HepG2 (cell line): Measurements from ENCODE around the gene SYCP2. TPM values are rescaled to one million over a fixed set of nuclear protein-coding genes. Genes with fewer than 3 reads are reported as not detected.

Experiments
- ATF4 ChIP-seq, 2 experiments: fragments of 450-650 bp in 1 of 2; sonication (generic) in 1 of 2; formaldehyde crosslinking; IDR thresholded peaks; 2 replicates each; pipeline versions ENCODE4 v1.5.0 to v1.8.0; 2020 to 2022; ENCODE audit warnings: mild to moderate bottlenecking in 1 of 2, missing genetic modification reagents in 1 of 2
- CBX1 ChIP-seq: IDR thresholded peaks from one replicate; pipeline ENCODE4 v1.6.1; 2016; ENCODE audit warnings: antibody characterized with exemption, low read depth
- HHEX ChIP-seq: IDR thresholded peaks from 2 replicates; pipeline ENCODE4 v1.6.1; 2016; ENCODE audit warnings: control low read depth
- JDP2 ChIP-seq: sonication (generic); formaldehyde crosslinking; IDR thresholded peaks from 2 replicates; pipeline ENCODE4 v1.8.1; 2022; ENCODE audit warnings: missing genetic modification reagents, borderline replicate concordance
- MED1 ChIP-seq: sonication (generic); formaldehyde crosslinking; IDR thresholded peaks from 2 replicates; pipeline ENCODE4 v1.4.0; 2020; ENCODE audit warnings: missing genetic modification reagents
- NFKB2 ChIP-seq: sonication (generic); formaldehyde crosslinking; IDR thresholded peaks from 2 replicates; pipeline ENCODE4 v1.4.0; 2020; ENCODE audit warnings: missing genetic modification reagents, borderline replicate concordance
- REL ChIP-seq: sonication (generic); formaldehyde crosslinking; conservative IDR thresholded peaks from 2 replicates; pipeline ENCODE4 v1.8.0; 2022; ENCODE audit warnings: mild to moderate bottlenecking, missing genetic modification reagents, moderate library complexity
- USF2 ChIP-seq, 2 experiments: sonication (generic) in 1 of 2; formaldehyde crosslinking in 1 of 2; IDR thresholded peaks; 2 replicates each; pipeline versions ENCODE4 v1.5.1 to v1.6.1; 2011 to 2020; ENCODE audit warnings: borderline replicate concordance in 1 of 2, low read depth in 1 of 2, low read length in 1 of 2, mild to moderate bottlenecking in 1 of 2, missing genetic modification reagents in 1 of 2, moderate library complexity in 1 of 2
- ZEB1 ChIP-seq: IDR thresholded peaks from 2 replicates; pipeline ENCODE4 v1.6.1; 2012; ENCODE audit warnings: mild to moderate bottlenecking, low read depth, inconsistent platforms; ENCODE audit not compliant: insufficient replicate concordance
- ZNF292 ChIP-seq: sonication (generic); formaldehyde crosslinking; IDR thresholded peaks from 2 replicates; pipeline ENCODE4 v1.8.1; 2022; ENCODE audit warnings: mild to moderate bottlenecking, low read depth, missing genetic modification reagents, borderline replicate concordance
- ZNF318 ChIP-seq: sonication (generic); formaldehyde crosslinking; IDR thresholded peaks from 2 replicates; pipeline ENCODE4 v1.4.0; 2020; ENCODE audit warnings: mild to moderate bottlenecking, missing genetic modification reagents
- ZXDC ChIP-seq: sonication (generic); formaldehyde crosslinking; IDR thresholded peaks from 2 replicates; pipeline ENCODE4 v1.5.0; 2020; ENCODE audit warnings: mild to moderate bottlenecking, missing genetic modification reagents
- ZZZ3 ChIP-seq: sonication (generic); formaldehyde crosslinking; IDR thresholded peaks from 2 replicates; pipeline ENCODE4 v1.4.0; 2020; ENCODE audit warnings: missing genetic modification reagents, mild to moderate bottlenecking, borderline replicate concordance
- polyA plus RNA-seq, 8 experiments: library from polyadenylated mRNA; depleted of rRNA in 3 of 8; stranded (reverse) in 7 of 8; unstranded in 1 of 8; fragments of >200 nt; fragmentation: Illumina TruSeq in 4 of 8; extraction: Trizol in 4 of 8; gene quantifications; 2 replicates each; pipeline versions ENCODE4 v1.2.1 to v1.2.3, GENCODE V29; 2011 to 2016; ENCODE audit warnings: low read depth in 4 of 8, missing spikeins in 1 of 8, mixed read lengths in 1 of 8; ENCODE audit not compliant: insufficient read depth in 1 of 8
- total RNA-seq, 5 experiments: library from RNA; depleted of rRNA; stranded (reverse); fragments of >200 nt; fragmentation: Illumina TruSeq; extraction: Trizol; gene quantifications; 2 replicates each; pipeline ENCODE4 v1.2.3, GENCODE V29; 2016; ENCODE audit warnings: low read depth in 1 of 5

The SYCP2 gene
- total and polyA plus RNA-seq, 2 of the 13 experiments (the other 11 are each of a cell fraction or from before 2014, with no cell fraction given): 0.07 to 0.24 TPM

DNA sequence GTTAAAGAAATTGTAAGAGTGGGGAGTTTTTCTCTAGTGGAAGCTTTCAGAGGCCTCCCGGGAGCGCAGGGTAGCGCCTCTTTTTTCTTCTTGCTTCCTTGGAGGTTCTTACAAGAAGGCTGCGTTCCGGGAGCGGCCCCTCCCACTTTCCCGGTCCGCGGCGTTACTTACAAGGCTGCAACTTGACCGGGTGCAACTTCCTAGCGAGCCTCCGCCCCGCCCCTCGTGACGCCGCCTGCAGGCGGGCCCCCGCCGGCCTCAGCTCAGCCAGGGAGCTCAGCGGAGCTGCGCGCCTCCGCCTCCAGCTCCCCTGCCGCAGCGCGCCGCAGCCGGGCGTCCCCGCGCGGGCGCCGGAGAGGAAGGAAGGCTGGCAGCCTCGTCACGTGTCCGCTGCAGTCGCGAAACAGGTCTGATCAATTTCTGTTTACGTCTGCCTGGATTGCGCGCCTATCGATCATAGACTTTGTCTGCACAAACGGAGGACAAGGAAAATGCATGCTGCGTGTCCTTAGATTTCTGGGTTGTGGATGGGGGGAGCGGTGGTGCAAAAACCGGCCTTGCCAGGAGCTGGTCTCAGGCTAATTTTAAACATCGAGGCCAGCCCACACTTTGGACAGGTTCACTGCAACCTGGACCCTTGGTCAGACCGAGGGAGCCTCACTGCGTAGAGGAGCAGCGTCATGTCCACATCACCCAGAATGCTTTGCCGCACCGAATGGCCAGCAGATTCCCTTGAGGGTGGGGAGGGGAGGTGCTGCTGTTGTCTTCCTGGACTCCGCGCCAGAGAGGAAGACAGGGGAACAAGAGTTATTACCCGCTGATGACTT is 6.9 kb upstream of the SYCP2 start, which contains the start of the genes FAM217B and PPP1R3D (continued):
- TF ChIP-seq USF2 (IDR thresholded peaks at IDR 0.05; ENCODE audit: low read depth, low read length): peak; percentile 87
- TF ChIP-seq USF2 (CRISPR knock-in tag; IDR thresholded peaks at IDR 0.05; ENCODE audit: borderline replicate concordance): peak; percentile 80; the same call in 1 of the 2 replicates
- peak; percentile 67 for TF ChIP-seq ZEB1
- TF ChIP-seq ZNF292 (CRISPR knock-in tag): peak; percentile 88; the same call in 1 of the 2 replicates
- no peak; the same call in 1 of the 2 replicates for TF ChIP-seq ZZZ3 (CRISPR knock-in tag)
- peak; percentile 74; the same call in 1 of the 2 replicates for TF ChIP-seq REL
- TF ChIP-seq ZNF318 (CRISPR knock-in tag): peak; percentile 98
- TF ChIP-seq NFKB2 (CRISPR knock-in tag): peak; percentile 72; the same call in 1 of the 2 replicates
- peak in 1 of 2 experiments; percentile 40; a peak in 1 of 4 replicates for TF ChIP-seq ATF4 (CRISPR knock-in tag; IDR thresholded peaks at IDR 0.05)
- no peak for TF ChIP-seq JDP2 (CRISPR knock-in tag)
- peak; percentile 87 for TF ChIP-seq ZXDC (CRISPR knock-in tag)
- no peak for TF ChIP-seq HHEX (CRISPR knock-in tag)
- peak; percentile 36 for TF ChIP-seq CBX1
- peak; percentile 14 for TF ChIP-seq MED1 (CRISPR knock-in tag)
